HG03354 (cell line): ENCODE measurements around the gene TOLLIP.

Source experiments
- ATAC-seq: cut with Tn5 transposase; IDR thresholded peaks from one replicate; pipeline ENCODE4 v1.9.1; 2021; ENCODE audit warnings: mild to moderate bottlenecking; ENCODE audit not compliant: unreplicated experiment, poor library complexity, severe bottlenecking

The TOLLIP gene

DNA sequence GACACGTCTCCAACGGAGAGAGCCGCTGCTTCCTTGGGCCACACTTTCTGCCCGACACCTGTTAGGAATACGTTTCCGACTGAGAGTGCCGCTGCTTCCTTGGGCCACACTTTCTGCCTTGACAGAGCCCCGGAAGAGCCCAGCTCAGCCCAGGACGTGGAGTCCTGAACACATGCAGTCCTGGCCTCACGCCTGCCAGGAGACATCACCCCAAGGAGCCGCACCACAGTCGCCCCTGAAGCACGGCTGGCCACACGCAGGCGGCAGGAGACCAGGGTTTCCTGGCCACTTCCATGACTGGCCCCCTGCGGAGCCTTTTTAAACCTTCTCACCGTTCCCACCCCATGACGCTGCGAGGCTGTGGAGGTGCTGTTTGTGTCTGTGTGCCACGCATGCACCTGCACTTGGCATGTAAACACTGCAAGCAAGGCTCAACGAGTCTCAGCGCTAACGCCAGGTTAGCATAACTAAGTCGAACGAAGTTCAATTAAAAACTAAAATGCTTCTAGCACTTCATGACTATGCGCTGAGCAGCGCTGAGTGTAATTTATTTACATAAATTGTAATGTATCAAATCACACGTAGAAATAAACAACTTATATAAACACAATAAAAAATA is 8.8 kb downstream of the TOLLIP start:
- ATAC-seq: no peak

GRCh38 chr11:1300121-1300520 is 9.3 kb downstream of the TOLLIP start:
- ATAC-seq: no peak

GRCh38 chr11:1299621-1300020 is 9.8 kb downstream of the TOLLIP start:
- no peak for ATAC-seq

GRCh38 chr11:1298695-1299492 is 10.5 kb downstream of the TOLLIP start:
- no peak for ATAC-seq

- no peak for ATAC-seq
These were observed 11.6 kb downstream of the TOLLIP start for GRCh38 chr11:1297576-1298473.

- ATAC-seq: no peak
These were observed 12.3 kb downstream of the TOLLIP start for GRCh38 chr11:1297011-1297575.

DNA sequence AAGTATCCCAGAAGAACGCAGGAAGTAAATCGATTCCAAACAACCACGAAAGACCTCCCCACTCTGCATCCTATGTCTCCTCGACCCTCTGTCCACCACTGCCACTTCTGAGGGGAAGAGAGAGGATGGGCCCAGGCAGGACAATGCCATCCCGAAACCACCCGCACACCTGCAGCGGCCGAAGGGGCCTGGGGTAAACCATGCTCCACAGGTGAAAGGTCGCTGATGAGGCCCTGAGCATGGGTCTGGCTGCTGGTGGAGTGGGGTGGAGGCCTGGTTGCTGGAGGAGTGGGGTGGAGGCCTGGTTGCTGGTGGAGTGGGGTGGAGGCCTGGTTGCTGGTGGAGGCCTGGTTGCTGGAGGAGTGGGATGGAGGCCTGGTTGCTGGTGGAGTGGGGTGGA is 13.1 kb downstream of the TOLLIP start:
- no peak for ATAC-seq

GRCh38 chr11:1295591-1295990 is 13.8 kb downstream of the TOLLIP start:
- ATAC-seq: no peak

GRCh38 chr11:1295086-1295485 is 14.3 kb downstream of the TOLLIP start:
- no peak for ATAC-seq

GRCh38 chr11:1293619-1294015 is 15.8 kb downstream of the TOLLIP start:
- no peak for ATAC-seq

- ATAC-seq: no peak
These were observed 16.5 kb downstream of the TOLLIP start for GRCh38 chr11:1292644-1293618.

- no peak for ATAC-seq
These were observed 17.3 kb downstream of the TOLLIP start for GRCh38 chr11:1292018-1292643.

DNA sequence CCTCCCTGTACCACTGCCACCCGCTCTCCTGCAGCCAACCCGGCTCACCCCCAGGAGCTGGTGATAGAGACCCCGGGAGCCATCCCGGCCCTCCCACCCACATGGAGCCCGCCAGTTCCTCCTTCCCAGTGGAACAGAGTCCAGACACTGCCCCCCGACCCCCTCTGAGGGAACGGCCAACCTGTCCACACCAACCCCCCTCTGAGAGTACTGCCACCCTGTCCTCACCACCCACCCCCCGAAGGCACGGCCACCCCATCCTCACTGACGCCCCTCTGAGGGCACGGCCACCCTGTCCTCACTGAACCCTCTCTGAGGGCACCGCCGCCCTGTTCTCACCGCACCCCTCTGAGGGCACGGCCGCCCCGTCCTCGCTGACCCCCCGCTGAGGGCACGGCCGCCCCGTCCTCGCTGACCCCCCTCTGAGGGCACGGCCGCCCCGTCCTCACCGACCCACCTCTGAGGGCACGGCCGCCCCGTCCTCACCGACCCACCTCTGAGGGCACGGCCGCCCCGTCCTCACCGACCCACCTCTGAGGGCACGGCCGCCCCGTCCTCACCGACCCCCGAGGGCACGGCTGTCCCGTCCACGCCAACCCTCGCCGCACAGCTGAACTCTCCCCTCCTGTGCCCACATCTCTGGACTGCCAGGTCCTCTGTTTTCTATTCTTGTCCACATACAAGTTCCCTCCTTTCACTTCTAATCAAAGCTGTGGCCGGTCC is 18.0 kb downstream of the TOLLIP start:
- ATAC-seq: no peak

DNA sequence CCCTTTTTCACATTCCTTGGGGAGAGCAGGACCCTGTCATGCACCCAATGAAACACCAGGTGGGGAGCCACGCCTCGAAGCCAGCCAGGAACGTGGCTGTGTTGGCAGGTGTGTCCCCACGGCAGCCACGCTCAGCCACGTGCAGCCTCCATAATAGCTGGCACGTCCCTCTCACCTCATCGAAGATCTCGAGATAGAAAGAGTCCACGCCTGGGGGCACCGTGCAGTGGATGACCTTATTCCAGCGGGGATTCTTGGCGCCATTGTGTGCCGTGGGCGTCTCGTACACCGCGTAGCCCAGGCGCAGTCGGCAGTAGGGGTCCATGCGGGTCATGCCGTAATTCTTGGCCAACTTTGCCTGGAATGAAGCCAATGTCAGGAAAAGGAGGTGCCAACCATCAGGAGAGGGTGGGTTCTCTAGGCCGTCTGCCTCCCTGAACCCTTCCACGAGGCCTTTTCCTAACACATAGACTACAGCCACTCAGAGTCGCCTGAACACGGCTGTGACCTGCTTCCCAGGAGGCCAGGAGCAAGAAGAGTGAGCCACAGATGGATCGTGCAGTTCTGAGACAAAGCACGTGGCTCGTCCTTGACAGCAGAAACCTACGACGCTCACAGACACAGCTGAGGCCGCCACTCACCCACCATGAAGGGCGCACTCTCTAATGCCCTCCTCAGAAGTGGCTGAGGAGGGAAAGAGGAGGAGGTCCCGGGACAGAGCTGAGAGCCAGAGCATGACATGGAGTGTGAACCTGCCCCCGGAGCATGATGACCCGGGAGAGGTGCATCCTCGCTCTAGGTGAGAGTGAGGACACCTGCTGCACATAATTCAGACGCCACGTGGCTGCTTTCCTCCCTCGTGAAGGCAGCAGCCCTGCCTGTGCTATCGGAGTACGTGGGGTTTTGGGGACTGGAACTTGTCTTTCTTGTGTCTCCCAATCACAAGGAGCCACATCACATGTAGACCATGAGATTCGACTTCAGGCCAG is 19.1 kb downstream of the TOLLIP start:
- no peak for ATAC-seq

DNA sequence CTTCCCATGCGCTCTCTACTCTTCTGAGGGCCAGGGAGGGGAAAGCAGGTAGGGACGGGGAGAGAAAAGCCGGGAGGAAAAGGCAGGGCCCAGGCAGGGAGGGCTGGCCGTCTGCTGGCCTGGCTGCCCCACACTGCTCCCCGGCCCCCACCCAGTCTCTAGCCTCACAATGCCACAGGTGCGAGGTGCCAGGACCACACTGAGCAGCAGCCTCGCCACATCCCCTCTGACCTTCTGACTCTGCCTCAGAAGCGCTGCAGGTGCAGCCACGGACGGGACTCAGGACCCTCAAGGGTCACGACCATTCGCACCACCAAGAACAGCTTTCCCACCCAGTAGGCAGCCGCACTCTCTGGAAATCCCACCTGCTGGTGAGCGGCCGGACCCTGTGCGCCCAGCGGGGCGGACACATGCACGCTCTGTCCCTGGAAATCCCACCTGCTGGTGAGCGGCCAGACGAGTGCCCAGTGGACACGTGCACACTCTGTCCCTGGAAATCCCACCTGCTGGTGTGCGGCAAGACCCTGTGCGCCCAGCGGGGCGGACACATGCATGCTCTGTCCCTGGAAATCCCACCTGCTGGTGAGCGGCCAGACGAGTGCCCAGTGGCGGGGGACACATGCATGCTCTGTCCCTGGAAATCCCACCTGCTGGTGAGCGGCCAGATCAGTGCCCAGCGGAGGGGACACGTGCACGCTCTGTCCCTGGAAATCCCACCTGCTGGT is 20.1 kb downstream of the TOLLIP start:
- no peak for ATAC-seq

- ATAC-seq: no peak
These were observed 20.8 kb downstream of the TOLLIP start for GRCh38 chr11:1288426-1289151.
